GM10248 (cell line): ENCODE data around the gene ZNF653.

ENCODE experiments used
- CTCF ChIA-PET: fragments of 300-600 bp; sonication (Branson Sonifier 250); formaldehyde crosslinking; extraction: SDS; loops from one replicate; lab custom pipeline; 2021; ENCODE audit warnings: antibody characterized with exemption; lab: Yijun Ruan, JAX
- POLR2A ChIA-PET: fragments of 350-650 bp; sonication (Branson Sonifier 250); formaldehyde crosslinking; extraction: SDS; loops from one replicate; lab custom pipeline; 2020; ENCODE audit warnings: antibody characterized with exemption; lab: Yijun Ruan, JAX
- DNase-seq: peaks from one replicate; pipeline ENCODE4 v3.0.0; 2012; ENCODE audit errors: extremely low spot score
- CTCF ChIP-seq: IDR thresholded peaks from 2 replicates; pipeline ENCODE4 v1.5.1; 2012; ENCODE audit warnings: mild to moderate bottlenecking, low read depth; ENCODE audit errors: extremely low read depth, missing control alignments, control extremely low read depth

The ZNF653 gene

GRCh38 chr19:11538232-11539036, 32.8 kb upstream of the ZNF653 start, which contains the start of gene CNN1:
TSS of gene CNN1 (plus strand) at chr19:11538851. CDS start at chr19:11538928, 77 bp downstream.
- DNase-seq, result peak; percentile 23
- TF ChIP-seq CTCF, result no peak
- POLR2A ChIA-PET, result no interaction called here

GRCh38 chr19:11535792-11536595, 30.4 kb upstream of the ZNF653 start:
- ChIA-PET POLR2A (interaction anchor here (0.9 kb wide), 1 partner anchor 452 kb away, joined by 3 read pairs; no protein-coding TSS in a partner anchor), CTCF (interaction anchor here (0.6 to 2.6 kb wide), 32 partner anchors 8 to 242 kb away, joined by 3 to 21 read pairs (median 3); partner anchors contain the start of genes CCDC159, ELOF1 and TMEM205)
- peak; percentile 96 for DNase-seq
- peak; percentile 78 for TF ChIP-seq CTCF

More at GRCh38 chr19:11538232-11539036, 32.8 kb upstream of the ZNF653 start, which contains the start of gene CNN1:
- CTCF ChIA-PET, result no interaction called here

- no peak for TF ChIP-seq CTCF
- CTCF ChIA-PET, result interaction anchor here (1.2 to 2.6 kb wide), 5 partner anchors 9 to 53 kb away, joined by 3 to 21 read pairs (median 8); partner anchors contain the start of gene ELOF1
- DNase-seq, result no peak
- POLR2A ChIA-PET, result no interaction called here
Observed at GRCh38 chr19:11534948-11535347, 29.3 kb upstream of the ZNF653 start.

GRCh38 chr19:11534538-11534937, 28.9 kb upstream of the ZNF653 start:
- DNase-seq, result no peak

GRCh38 chr19:11530432-11530831, 24.8 kb upstream of the ZNF653 start:
- DNase-seq, result peak; percentile 65
- ChIA-PET CTCF (interaction anchor here (3.4 kb wide), 1 partner anchor 48 kb away, joined by 11 read pairs; no protein-coding TSS in a partner anchor), POLR2A (interaction anchor here (0.5 kb wide), 1 partner anchor 24 kb away, joined by 5 read pairs; no protein-coding TSS in a partner anchor)
- no peak for TF ChIP-seq CTCF

More at GRCh38 chr19:11534538-11534937, 28.9 kb upstream of the ZNF653 start:
- POLR2A ChIA-PET, result no interaction called here
- CTCF ChIA-PET, result interaction anchor here (1.2 kb wide), 2 partner anchors 10 to 24 kb away, joined by 3 read pairs; partner anchors contain the start of gene ELOF1
- no peak for TF ChIP-seq CTCF
